PC-9 (cell line): Measurements from ENCODE around the gene RFC2.

Source experiments
- EZH2 ChIP-seq: fragments of 200-600 bp; sonication (generic); IDR thresholded peaks from 2 replicates; pipeline ENCODE4 v1.8.0; 2017; ENCODE audit warnings: antibody characterized with exemption, low read depth
- TF ChIP-seq, protein P1 (sequence below): fragments of 200-600 bp; sonication (generic); conservative IDR thresholded peaks from 2 replicates; pipeline ENCODE4 v1.6.1; 2017; ENCODE audit warnings: mixed run types, antibody characterized with exemption, mild to moderate bottlenecking, moderate library complexity

DNA sequence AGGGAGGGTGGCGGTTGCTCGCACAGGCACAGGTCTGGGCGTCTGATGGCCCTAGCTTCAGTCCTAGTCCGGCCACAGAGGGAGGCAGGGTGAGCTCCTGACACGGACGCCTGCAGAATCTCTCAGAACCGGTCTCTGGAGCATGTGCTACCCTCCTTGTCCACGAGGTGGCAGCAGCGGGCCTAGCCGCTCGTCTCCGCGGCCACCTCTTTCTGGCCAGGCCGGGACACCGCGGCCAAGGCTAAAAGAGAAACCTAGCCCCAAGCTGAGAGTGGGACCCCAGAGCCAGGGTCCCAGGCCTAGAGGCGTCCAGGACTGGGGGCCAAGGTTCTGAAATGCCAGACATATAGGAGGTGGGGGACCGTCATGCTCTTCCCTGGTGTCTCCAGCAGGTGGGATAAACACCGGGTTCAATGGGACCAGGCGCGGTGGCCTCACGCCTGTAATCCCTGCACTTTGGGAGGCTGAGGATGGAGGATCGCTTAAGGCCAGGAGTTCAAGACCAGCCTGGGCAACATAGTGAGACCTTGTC is 47.5 kb downstream of the RFC2 start:
- TF ChIP-seq, protein P1, sequence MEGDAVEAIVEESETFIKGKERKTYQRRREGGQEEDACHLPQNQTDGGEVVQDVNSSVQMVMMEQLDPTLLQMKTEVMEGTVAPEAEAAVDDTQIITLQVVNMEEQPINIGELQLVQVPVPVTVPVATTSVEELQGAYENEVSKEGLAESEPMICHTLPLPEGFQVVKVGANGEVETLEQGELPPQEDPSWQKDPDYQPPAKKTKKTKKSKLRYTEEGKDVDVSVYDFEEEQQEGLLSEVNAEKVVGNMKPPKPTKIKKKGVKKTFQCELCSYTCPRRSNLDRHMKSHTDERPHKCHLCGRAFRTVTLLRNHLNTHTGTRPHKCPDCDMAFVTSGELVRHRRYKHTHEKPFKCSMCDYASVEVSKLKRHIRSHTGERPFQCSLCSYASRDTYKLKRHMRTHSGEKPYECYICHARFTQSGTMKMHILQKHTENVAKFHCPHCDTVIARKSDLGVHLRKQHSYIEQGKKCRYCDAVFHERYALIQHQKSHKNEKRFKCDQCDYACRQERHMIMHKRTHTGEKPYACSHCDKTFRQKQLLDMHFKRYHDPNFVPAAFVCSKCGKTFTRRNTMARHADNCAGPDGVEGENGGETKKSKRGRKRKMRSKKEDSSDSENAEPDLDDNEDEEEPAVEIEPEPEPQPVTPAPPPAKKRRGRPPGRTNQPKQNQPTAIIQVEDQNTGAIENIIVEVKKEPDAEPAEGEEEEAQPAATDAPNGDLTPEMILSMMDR, result peak; percentile 97
- TF ChIP-seq EZH2, result no peak
